ENCODE data around the gene P2RY2.

The P2RY2 gene

DNA sequence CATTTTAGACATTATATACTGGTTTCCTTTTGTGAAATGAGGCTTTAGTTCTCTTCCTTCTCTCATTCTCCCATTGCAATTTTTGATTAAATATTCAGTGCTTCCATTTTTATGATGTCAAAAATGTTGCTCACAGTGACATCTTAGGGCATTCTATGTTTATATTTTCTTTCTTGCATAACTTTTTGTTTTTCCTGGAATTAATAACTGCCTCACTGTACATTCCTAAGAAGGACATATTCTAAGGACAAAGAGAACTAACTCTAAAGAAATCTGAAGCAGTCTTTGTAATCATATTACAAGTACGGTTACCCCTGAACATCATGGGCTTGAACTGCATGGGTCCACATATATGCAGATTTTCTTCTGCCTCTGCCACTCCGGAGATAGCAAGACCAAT is 28.2 kb downstream of the P2RY2 start:
- no peak for DNase-seq

- no peak for DNase-seq
These were observed 30.6 kb downstream of the P2RY2 start for GRCh38 chr11:73248526-73249185.

- DNase-seq: no peak
These were observed 31.2 kb downstream of the P2RY2 start for GRCh38 chr11:73249304-73249703.

- DNase-seq: no peak
These were observed 32.0 kb downstream of the P2RY2 start for GRCh38 chr11:73249853-73250783.

- no peak for DNase-seq
These were observed 34.6 kb downstream of the P2RY2 start for GRCh38 chr11:73252577-73253191.

GRCh38 chr11:73257342-73258103 is 39.4 kb downstream of the P2RY2 start:
- no peak for DNase-seq

DNA sequence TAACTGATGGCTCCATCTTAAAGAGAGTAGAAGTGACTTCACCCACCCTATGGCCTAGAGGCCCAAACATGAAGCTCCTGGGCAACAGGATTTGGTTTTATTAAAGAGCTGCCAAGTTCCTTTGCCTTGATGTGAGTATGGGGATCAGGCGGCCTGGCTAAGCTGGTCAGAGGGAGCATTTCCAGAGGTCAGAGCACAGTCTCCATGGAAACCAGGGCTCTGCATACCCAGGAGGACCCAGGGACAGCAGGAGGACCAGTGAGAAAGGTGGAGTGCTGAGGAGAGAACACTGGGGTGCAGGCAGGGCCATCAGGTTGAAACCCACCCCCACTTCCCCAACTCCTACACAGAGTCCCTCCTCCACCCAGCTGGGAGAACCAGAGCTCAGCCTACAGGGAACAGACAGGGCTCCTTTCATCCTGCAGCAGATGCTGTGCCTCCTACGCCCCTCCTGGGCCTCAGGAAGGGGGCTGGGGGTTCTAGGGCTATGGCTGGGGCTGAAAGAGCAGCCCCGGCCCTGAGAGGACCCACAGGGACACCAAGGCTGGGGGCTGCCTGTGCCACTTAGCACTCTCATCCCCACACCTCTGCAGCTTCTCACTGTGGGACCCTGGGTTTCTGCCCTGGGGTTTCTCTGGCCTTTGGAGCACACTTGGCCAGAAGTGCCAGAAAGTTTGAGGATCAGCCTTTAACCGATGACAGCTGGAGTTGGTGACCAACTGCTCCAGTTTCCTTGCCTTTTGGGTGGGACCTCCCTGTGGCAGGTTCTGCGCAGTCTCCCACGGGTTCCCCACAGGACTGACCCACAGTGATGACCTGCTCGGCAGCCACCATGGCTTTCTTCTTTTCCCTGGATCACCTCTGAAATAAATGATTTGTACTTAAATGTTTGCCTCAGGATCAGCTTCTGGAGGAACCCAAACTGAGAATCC is 40.3 kb downstream of the P2RY2 start:
- DNase-seq: no peak

DNA sequence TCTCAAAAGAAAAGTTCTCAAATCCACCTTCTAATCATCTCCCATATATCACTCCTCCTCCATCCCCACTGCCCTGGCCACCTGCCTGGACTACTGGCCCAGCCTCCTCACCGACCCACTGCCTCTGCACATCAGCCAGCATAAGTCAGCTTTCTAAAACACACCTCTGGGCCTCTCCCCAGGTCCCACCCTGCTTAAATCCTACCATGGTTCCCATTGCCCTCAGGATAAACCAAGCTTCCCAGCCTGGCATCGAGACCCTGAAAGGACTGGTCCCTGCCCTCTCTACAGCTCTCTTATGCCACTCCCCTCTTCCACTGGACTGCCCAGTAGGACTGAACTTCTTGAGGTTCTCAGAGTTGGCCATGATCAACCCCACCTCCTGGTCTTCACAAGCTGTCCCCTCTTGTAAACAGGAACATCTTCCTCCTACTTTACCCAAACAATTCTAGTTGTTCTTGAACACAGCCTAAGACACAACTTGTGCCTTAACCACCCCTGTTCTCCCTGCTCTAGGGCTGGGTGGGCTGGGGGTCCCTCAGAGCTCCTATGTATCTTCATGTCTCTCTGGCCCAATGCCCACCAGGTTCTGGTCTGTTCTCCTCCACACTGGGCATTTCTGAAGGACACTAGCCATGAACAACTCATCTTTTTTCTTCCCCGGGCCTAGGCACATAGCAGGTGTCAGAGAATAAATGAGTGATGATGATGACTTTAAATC is 41.5 kb downstream of the P2RY2 start:
- no peak for DNase-seq

- DNase-seq: no peak
These were observed 42.0 kb downstream of the P2RY2 start for GRCh38 chr11:73260127-73260457.

GRCh38 chr11:73262851-73263495 is 44.9 kb downstream of the P2RY2 start:
- no peak for DNase-seq

DNA sequence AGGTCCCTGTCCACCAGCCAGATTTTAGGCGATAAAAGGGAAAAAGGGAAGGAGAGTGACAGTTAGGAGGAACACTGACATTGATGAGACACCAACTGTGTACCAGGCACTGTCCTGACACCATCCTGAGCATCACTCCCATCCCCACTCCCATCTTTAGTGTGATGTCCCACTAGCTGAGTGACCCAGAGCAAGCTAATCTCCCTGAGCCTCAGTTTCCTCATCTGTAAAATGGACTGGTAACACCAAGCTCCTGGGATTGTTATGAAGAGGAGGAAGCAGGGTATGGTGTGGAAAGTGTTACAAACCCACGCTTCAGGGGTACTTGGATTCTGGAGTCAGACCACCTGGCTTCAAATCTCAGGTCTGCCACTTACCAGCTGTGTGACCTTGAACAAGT is 45.6 kb downstream of the P2RY2 start:
- DNase-seq: no peak

DNA sequence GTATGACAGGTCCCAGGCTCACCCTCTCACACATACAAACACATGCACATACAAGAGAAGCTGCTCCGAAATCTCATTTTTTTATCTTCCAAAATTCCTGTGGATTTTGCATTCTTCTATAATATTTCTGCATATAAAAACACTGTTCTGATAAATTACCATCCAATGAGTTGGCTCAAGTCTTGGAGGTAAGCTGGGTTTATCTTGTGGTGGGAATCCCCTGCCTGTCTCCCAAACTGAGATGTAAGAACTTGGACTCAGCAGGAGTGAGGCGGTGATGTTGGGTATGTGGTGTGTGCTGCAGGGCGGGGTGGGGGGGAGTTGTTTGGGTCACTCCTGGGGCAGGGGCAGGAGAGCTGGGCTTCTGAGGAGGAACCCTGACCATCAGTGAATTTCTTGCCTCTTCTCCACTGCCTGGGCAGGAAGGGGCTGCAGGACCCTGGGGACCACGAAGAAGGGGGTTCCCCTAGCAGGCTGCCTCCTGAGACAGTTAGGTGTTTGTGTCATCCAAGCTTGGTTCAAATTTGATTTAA is 47.3 kb downstream of the P2RY2 start:
- DNase-seq: no peak

DNA sequence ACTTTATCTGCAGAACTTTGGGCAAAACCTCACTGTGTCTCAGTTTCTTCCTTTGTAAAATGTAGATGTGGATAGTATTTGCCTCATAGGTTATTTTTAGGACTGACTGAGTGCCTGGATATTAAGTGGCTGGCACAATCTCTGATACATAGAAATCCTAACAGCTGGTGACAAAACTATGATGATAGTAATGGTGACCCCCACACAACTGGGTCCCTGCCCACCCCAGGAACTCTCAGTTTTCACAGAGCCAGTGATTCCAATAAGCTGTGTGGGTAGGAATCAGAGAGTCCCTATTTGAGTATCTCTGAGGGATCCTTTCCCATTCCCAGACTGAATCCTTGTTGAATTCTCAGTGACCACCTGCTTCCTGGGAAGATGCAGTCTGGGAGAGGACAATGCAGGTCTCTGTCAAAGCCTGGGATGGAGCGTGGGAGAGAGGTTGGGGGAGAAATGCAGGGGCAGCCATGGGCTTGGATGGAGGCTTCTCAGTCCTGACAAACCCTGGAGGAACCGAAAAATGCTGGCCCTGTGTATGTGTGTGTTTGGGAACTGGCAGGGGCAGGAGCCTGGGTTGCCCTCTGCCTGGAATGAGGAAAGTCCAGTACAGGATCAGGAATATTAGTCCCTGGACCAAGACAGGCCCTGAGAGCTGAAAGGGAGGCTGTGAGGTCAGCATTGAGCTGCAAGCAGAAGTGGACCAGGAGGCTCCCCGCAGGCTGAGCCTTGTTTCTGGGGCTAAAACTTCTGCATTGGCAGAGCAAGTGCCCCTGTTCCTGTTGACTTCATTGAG is 48.0 kb downstream of the P2RY2 start:
- no peak for DNase-seq

DNA sequence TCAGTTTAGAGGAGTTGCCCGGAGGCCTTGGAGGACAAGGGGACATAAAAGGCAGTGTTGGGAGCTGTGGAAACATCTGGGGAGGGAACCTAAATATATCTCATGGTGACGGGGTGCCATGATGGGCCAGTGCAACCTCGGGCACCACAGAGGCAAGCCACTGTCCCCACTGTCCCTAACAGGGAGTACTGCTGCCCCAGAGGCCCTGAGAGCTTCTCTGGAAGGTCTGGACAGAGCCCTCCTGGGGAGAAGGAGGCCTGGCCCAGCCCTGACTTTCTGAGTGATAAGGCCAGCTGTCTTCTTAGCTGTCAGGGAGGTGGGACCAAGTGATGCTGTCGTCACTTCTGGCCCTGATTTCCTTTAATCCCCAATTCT is 48.6 kb downstream of the P2RY2 start:
- DNase-seq: no peak

GRCh38 chr11:73267122-73267846 is 49.2 kb downstream of the P2RY2 start:
- DNase-seq: no peak

- no peak for DNase-seq
These were observed 49.9 kb downstream of the P2RY2 start for GRCh38 chr11:73267906-73268540.

GRCh38 chr11:73268671-73269271 is 50.7 kb downstream of the P2RY2 start:
- no peak for DNase-seq

DNA sequence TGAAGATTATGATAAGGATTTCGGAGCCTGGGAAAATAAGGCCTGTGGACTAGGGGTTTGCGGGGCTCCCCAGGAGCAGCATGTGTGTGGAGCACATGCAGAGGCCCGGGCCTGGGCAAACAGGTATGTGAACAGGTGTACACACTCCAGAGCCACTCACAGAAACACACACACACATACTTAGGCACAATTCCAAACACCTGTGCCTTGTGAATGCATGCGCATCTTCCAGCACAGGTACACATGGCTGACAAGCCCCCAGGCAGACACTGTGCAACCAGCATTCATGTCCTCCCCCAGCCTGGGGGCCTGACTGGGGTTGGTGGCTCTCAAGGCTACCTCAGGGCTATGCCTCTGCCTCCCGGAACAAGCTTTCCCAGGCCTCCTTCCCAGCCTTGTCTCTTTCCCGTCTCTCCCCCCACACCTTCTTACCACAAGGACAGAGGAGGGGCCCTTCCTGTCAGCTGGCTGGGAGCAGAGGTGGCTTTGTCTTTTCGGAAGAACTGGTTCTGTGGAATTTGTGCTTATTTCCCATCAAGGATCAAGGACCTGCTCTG is 51.5 kb downstream of the P2RY2 start:
- no peak for DNase-seq

Measured in NCI-H1105 (cell line).